Mucosa of rectum (tissue), 2 donors: ENCODE results near the gene MARK3.

Source experiments
- H3K27ac ChIP-seq, 2 donors: one replicate each; pipeline ENCODE4 v1.7.0; 2013; ENCODE audit warnings: inconsistent platforms in 2 of 2, low read depth in 2 of 2, low read length in 2 of 2
- H3K27me3 ChIP-seq, 2 donors: one replicate each; pipeline ENCODE4 v1.7.0; 2013; ENCODE audit warnings: low read length in 2 of 2; ENCODE audit not compliant: control insufficient read depth in 2 of 2, insufficient read depth in 2 of 2
- H3K36me3 ChIP-seq, 2 donors: one replicate each; pipeline ENCODE4 v1.7.0; 2013; ENCODE audit warnings: low read length in 2 of 2; ENCODE audit not compliant: control insufficient read depth in 2 of 2, insufficient read depth in 2 of 2
- H3K4me1 ChIP-seq, 2 donors: one replicate each; pipeline ENCODE4 v1.7.0; 2013; ENCODE audit warnings: low read length in 2 of 2, mild to moderate bottlenecking in 1 of 2; ENCODE audit not compliant: control insufficient read depth in 2 of 2, insufficient read depth in 2 of 2
- H3K4me3 ChIP-seq, 2 donors: one replicate each; pipeline ENCODE4 v1.7.0; 2013; ENCODE audit warnings: low read length in 2 of 2
- H3K9ac ChIP-seq, 2 donors: one replicate each; pipeline ENCODE4 v1.7.0; 2013; ENCODE audit warnings: low read length in 2 of 2, low read depth in 1 of 2, mild to moderate bottlenecking in 1 of 2
- H3K9me3 ChIP-seq, 2 donors: one replicate each; pipeline ENCODE4 v1.7.0; 2013; ENCODE audit warnings: low read length in 2 of 2; ENCODE audit not compliant: control insufficient read depth in 2 of 2
- donor health status: healthy.
- donor health status: Normal muscosa, but diverticular disease.

MARK3 gene

DNA sequence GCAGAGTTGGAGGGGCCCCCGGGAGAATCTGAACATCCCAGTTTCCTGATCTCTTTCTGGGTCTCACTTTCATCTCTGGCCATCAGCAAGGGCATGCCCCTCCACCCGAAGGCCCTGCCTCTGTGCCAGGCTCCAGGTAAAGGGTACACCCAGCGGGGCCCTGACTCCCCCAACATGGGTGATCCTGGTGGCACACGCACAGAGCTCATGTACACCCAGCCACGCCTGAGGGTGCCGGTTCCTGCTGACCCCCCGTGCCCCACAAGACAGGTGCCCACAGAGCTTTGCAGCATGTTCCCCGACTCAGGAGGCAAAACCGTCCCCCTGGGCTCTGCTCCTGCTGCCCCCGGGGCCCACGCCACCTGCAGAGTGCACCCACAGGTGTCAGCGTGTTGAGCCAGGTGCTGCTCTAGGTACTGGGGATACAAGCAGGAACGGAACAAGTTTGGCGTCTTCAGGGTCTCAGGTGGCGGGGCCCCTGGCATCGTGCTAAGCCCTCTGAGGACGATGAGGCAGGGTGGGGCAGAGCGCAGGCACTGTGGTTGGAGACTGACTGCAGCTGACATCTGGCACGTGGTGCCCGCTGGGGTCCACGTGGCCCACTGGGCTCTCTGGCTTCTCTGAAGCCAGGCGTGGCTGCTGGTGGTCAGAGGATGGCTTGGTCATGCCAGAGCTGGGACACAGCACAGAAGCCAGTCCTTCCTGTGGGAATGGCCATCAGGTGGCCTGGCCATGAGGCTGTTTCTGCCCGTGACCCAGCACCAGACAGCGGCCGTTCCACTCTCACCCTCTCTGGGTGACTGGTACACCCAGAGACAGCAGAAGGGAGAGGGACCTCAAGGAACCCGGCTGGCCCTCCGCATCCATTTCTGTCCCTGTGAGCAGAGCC lies 163.5 kb downstream of the MARK3 start:
- H3K4me1 ChIP-seq: peaks cover 5 to 29% of the 10 kb centered on the region in 2 donors
- no peaks in the 10 kb centered on the region for H3K27me3 ChIP-seq
- no peaks in the 10 kb centered on the region for H3K9me3 ChIP-seq
- H3K36me3 ChIP-seq: no peaks in the 10 kb centered on the region
- peak overlapping the region in 1 of 2 donors; percentile 32 for H3K27ac ChIP-seq
- H3K4me3 ChIP-seq: no peak overlapping the region
- H3K9ac ChIP-seq: no peak overlapping the region

DNA sequence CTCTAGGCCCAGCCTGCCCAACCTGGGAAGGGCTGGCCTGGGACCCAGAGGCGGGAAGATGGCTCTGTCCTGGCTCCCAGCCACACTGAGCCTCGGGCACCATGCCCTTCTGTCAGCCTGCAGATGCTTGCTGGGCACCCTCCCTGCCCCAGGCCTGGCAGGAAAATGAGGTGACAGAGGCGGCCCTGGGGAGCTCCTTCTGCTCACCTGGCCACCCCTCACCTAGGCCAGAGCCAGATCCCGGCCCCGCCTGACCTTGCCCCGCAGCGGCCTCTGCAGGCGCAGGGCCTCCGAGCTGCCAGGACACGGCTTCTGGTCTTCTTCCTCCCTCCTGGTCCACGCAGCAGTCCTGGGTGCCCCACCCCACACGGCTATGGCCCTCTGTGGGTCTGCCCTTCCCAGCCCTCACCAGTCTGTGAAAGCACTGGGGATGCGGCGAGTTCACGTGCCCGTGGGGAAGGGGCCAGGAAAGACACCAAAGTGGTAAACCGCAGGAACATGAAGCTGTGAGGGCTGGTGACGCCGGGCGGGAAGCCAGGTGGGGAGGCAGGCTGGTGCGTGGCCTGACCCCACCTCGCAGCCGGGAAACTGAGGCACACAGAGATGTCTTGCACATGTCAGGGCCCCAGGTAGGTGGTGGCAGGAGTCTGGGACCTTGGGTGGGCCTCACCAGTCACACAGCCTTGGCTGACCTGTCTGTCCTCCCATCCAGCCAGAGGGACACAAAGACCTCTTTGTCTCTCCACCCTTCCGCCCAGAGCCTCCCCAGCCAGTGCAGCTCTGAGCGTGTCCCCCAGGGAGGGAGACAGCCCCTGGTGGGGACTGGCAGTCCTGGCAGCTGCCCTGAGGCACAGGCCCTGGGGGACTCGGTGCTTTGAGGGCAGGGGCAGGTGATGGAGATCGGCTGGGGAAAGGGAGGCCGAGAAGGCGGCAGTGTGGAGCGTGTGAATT lies 164.4 kb downstream of the MARK3 start:
- Histone ChIP-seq H3K27me3 (no peaks in the 10 kb centered on the region), H3K9ac (no peak overlapping the region), H3K4me1 (peaks cover 4 to 22% of the 10 kb centered on the region in 2 donors), H3K4me3 (no peak overlapping the region), H3K27ac (peak overlapping the region in 1 of 2 donors; percentile 32), H3K36me3 (no peaks in the 10 kb centered on the region), H3K9me3 (no peaks in the 10 kb centered on the region)

DNA sequence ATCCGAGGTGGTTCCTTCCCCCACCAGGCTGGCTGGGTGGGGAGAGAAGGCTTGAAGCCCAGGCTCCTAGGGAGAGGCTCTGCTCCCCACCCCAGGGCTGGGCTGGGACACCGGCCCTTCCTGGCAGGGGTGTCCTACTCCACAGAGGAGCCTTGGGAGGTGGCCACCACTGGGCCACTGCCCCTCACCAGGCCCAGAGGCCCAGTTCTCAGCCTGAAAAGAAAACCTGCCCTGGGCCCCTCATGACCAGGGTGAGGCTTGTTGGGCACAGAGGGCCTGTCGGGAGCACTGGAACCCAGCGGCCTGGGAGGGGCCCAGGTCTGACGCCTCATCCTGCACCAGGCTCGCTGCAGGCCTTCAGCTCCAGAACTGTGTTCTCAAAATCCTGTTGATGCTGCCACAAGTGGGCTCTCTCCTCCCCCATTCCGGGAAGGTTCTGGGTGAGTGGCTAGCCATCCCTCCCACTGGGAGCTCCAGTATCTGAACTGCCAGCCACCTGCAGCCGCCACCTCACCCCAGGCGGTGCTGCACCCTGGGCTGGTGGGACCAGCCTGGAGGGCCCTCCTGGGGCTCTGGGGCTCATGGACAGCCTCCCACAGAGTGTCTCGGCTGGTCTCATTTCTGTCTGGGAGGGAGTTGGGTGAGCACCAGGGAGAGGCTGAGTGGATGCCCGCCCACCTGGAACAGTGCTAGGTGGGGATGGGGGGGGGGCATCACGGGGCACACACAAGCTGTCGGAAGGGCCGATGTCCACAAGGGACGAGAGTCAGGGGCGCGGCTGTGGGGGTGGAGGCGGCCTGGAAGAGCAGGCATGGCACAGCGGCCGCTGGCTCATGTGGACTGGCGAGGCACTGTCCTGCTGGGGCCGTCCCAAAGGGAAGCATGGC lies 165.5 kb downstream of the MARK3 start:
- Histone ChIP-seq H3K9ac (peak overlapping the region in 1 of 2 donors; percentile 8), H3K9me3 (no peaks in the 10 kb centered on the region), H3K4me3 (no peak overlapping the region), H3K27me3 (no peaks in the 10 kb centered on the region), H3K27ac (peak overlapping the region in 1 of 2 donors; percentile 77), H3K4me1 (peaks cover 4 to 18% of the 10 kb centered on the region in 2 donors), H3K36me3 (no peaks in the 10 kb centered on the region)

DNA sequence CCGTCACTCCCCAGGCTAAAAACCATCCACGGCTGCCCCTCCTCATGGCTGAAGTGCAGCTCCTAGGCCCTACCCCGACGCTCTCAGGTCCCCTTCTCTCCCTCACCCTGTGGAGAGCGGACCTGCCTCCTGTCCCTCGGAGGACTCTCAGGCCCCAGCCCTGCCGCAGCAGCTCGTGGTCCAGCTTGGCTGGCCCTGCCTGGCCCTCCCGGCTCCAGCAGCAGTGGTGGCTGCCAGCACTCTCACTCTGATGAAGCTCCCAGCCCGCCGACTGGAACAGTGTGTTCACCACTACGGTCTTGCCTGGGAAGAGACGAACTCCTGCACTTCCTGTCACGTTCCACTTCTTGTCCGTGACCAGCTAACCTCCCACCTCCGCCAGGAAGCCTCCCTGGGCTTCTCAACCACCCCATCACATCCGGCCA lies 166.1 kb downstream of the MARK3 start:
- Histone ChIP-seq H3K36me3 (no peaks in the 10 kb centered on the region), H3K4me1 (peaks cover 4 to 18% of the 10 kb centered on the region in 2 donors), H3K4me3 (no peak overlapping the region), H3K27me3 (no peaks in the 10 kb centered on the region), H3K9me3 (no peaks in the 10 kb centered on the region), H3K9ac (no peak overlapping the region), H3K27ac (peak overlapping the region; percentile 53 to 77)

DNA sequence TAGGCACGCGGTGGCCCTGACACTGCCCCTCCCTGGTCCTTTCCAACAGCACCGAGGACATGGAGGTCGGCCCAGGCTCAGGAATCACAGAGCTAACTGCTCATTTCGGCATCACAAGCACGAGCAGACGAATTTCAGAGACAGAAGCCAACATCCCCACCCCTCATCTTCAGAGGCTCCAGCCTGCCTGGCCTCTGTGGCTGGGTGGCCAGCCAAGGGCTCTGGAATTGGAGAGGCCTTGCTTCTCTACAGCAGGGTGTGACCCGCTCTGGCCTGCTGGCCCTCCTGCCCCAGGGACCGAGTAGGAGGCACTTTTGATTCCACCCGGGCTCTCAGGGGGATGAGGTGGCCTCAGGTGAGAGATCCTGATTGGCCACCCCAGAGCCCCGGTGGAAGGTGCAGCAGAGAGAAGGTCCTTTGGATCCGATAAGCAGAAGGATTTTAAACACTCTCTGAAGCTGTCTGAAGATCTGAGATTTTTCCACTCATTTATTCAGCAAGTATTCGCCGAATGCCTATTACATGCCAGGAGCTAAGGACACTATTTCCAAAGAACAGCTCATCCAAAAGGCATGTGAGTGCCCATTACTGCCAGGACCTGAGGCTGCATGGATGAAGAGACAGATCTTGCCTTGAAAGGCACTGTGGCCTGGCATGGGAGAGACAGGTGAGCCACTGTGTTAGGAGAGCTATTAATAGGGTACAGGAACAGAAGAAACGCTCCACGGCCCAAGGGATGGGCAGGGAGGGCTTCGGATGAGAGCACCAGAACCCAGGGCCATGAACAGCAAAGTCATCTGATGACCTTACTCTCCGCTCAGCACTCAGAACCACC lies 167.0 kb downstream of the MARK3 start:
- H3K9me3 ChIP-seq: no peaks in the 10 kb centered on the region
- H3K4me1 ChIP-seq: peaks cover 8 to 16% of the 10 kb centered on the region in 2 donors
- H3K36me3 ChIP-seq: peaks cover 4 to 5% of the 10 kb centered on the region in 2 donors
- H3K4me3 ChIP-seq: no peak overlapping the region
- H3K9ac ChIP-seq: peak overlapping the region in 1 of 2 donors; percentile 3
- no peaks in the 10 kb centered on the region for H3K27me3 ChIP-seq
- H3K27ac ChIP-seq: peak overlapping the region; percentile 53 to 77

DNA sequence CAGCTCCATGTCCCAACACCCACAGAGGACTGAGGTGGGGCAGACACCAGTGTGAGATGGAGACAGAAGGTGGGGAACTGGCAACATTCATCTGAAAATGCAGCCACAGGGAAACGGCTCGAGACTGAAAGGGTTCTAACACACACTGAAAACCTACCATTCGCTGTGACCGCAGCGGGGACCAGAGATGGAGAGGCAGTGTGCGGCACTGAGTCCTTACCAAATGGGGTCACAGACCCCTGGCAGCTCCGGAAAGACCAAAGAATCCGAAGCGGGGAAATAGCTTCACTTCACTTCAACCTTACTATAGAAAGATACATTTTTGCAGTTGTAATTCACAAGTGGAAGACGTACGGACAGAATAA lies 167.6 kb downstream of the MARK3 start:
- no peak overlapping the region for H3K9ac ChIP-seq
- peaks cover 8 to 16% of the 10 kb centered on the region in 2 donors for H3K4me1 ChIP-seq
- no peak overlapping the region for H3K4me3 ChIP-seq
- H3K36me3 ChIP-seq: peaks cover 4 to 6% of the 10 kb centered on the region in 2 donors
- no peaks in the 10 kb centered on the region for H3K9me3 ChIP-seq
- H3K27ac ChIP-seq: peak overlapping the region in 1 of 2 donors; percentile 53
- no peaks in the 10 kb centered on the region for H3K27me3 ChIP-seq
